Right lobe of liver (tissue), 6 donors: ENCODE data around the gene CDC123. TPM values are rescaled to one million over a fixed set of nuclear protein-coding genes. Genes with fewer than 3 reads are reported as not detected.

Experiments
- ATAC-seq, 4 donors: fragments of 200-7000 bp; cut with Tn5 transposase; one replicate each; pipeline ENCODE4 v1.9.1; 2020; ENCODE audit warnings: mild to moderate bottlenecking in 4 of 4, moderate library complexity in 4 of 4
- DNase-seq, 3 donors: peaks; one replicate each; pipeline ENCODE4 v3.0.0-alpha.2; 2020
- H3K27ac ChIP-seq, 3 donors: fragments of 200-600 bp; one replicate each; pipeline ENCODE4 v1.8.0; 2022
- H3K27me3 ChIP-seq, 2 donors: fragments of 200-600 bp; one replicate each; pipeline ENCODE4 v1.8.0; 2022
- H3K36me3 ChIP-seq, 4 donors: fragments of 200-600 bp; sonication (generic) in 1 of 4; one replicate each; pipeline versions ENCODE4 v1.5.1 to v1.8.0; 2017 to 2022; ENCODE audit warnings: control low read depth in 1 of 4
- H3K4me1 ChIP-seq, 4 donors: fragments of 200-600 bp; sonication (generic) in 1 of 4; one replicate each; pipeline versions ENCODE4 v1.5.1 to v1.8.0; 2017 to 2022; ENCODE audit warnings: control low read depth in 1 of 4
- H3K4me3 ChIP-seq, 3 donors: fragments of 200-600 bp; one replicate each; pipeline ENCODE4 v1.8.0; 2022
- H3K9me3 ChIP-seq, 4 donors: fragments of 200-600 bp; sonication (generic) in 1 of 4; one replicate each; pipeline versions ENCODE4 v1.5.1 to v1.8.0; 2017 to 2022; ENCODE audit warnings: control low read depth in 1 of 4
- CTCF ChIP-seq, 4 donors: fragments of 200-600 bp in 3 of 4; fragments of 450-650 bp in 1 of 4; IDR thresholded peaks; one replicate each; pipeline versions ENCODE4 v1.5.1 to v1.8.0; 2016 to 2022; ENCODE audit warnings: antibody characterized with exemption in 4 of 4, mild to moderate bottlenecking in 2 of 4
- POLR2A ChIP-seq: fragments of 450-650 bp; IDR thresholded peaks from one replicate; pipeline ENCODE4 v1.6.1; 2017; ENCODE audit warnings: antibody characterized with exemption, mild to moderate bottlenecking
- WGBS: methylation state at CpG from one replicate; pipeline ENCODE4 v1.1.6; 2018; ENCODE audit warnings: low coverage, low lambda C conversion rate; ENCODE audit not compliant: insufficient coverage; ENCODE audit errors: missing lambda C conversion rate; 5-methylcytosine and 5-hydroxymethylcytosine counted together
- intact Hi-C, 2 donors: fragments of 100-400 bp; cut with DNase I; formaldehyde crosslinking; loops; one replicate each; pipeline versions ENCODE4 v1.11.2 to v1.14.1; 2022
- total RNA-seq, 6 experiments: library from RNA; depleted of rRNA in 2 of 6; stranded (reverse); fragments of >200 nt in 2 of 6; fragmentation: NEBNext Ultra II Directional in 3 of 6; extraction: Animal tissue kit (Norgen Biotek cat#: 25700) in 3 of 6; gene quantifications; one replicate each; pipeline versions ENCODE4 v1.1.0 to v1.2.4, GENCODE V29; 2016 to 2023
- donor health status: DM: no; HTN: yes; CAD: no.
- donor health status: DM: no; HTN: no; CAD: no.
- donor health status: DM: no; HTN: no; CAD: no.
- donor health status: DM: no; HTN: yes; CAD: no.
- donor health status: DM: no; HTN: yes; CAD: no.

Gene CDC123
- total RNA-seq, 6 experiments from 2014 or later = 29.5 to 46.3 (median 33.0) TPM

GRCh38 chr10:12200850-12201249 is 4.9 kb downstream of the CDC123 start:
- DNase-seq (no peak), ATAC-seq (no peak)
- intact Hi-C loops = no loop called here
- no peaks in the 10 kb centered on the region for H3K27me3 ChIP-seq
- no peak overlapping the region for H3K4me3 ChIP-seq
- peaks cover 0 to 16% (median 0%) of the 10 kb centered on the region in 4 donors for H3K4me1 ChIP-seq
- H3K9me3 ChIP-seq = no peaks in the 10 kb centered on the region
- H3K27ac ChIP-seq = no peak overlapping the region
- TF ChIP-seq CTCF (IDR thresholded peaks at IDR 0.05) (no peak), POLR2A (no peak)
- peaks cover 0 to 34% (median 5%) of the 10 kb centered on the region in 4 donors for H3K36me3 ChIP-seq
- WGBS = 84% methylated on average over 3 of the region's 5 CpGs

GRCh38 chr10:12201543-12201942 is 5.6 kb downstream of the CDC123 start:
- no peak overlapping the region for H3K4me3 ChIP-seq

GRCh38 chr10:12202226-12202625 is 6.2 kb downstream of the CDC123 start:
- intact Hi-C loops = no loop called here
- ATAC-seq = no peak
- peaks cover 0 to 34% (median 5%) of the 10 kb centered on the region in 4 donors for H3K36me3 ChIP-seq

More at GRCh38 chr10:12201543-12201942, 5.6 kb downstream of the CDC123 start:
- peaks cover 0 to 15% (median 0%) of the 10 kb centered on the region in 4 donors for H3K4me1 ChIP-seq
- no peaks in the 10 kb centered on the region for H3K9me3 ChIP-seq
- intact Hi-C loops = no loop called here
- WGBS = 73% methylated on average over 3 of the region's 3 CpGs
- no peak for ATAC-seq
- DNase-seq = no peak
- peaks cover 0 to 34% (median 5%) of the 10 kb centered on the region in 4 donors for H3K36me3 ChIP-seq
- TF ChIP-seq POLR2A = no peak
- no peak overlapping the region for H3K27ac ChIP-seq
- H3K27me3 ChIP-seq = no peaks in the 10 kb centered on the region

GRCh38 chr10:12205082-12205481 is 9.1 kb downstream of the CDC123 start:
- Histone ChIP-seq H3K4me1 (no peaks in the 10 kb centered on the region), H3K9me3 (no peaks in the 10 kb centered on the region), H3K27ac (no peak overlapping the region), H3K27me3 (no peaks in the 10 kb centered on the region), H3K4me3 (no peak overlapping the region), H3K36me3 (peaks cover 3 to 41% (median 5%) of the 10 kb centered on the region in 4 donors)
- ATAC-seq (no peak), DNase-seq (no peak)
- intact Hi-C loops = no loop called here
- TF ChIP-seq CTCF (IDR thresholded peaks at IDR 0.05) (no peak), POLR2A (no peak)
- 86% methylated on average over 3 of the region's 3 CpGs for WGBS

More at GRCh38 chr10:12202226-12202625, 6.2 kb downstream of the CDC123 start:
- no peak for DNase-seq
- H3K27ac ChIP-seq = no peak overlapping the region
- H3K27me3 ChIP-seq = no peaks in the 10 kb centered on the region
- H3K9me3 ChIP-seq = no peaks in the 10 kb centered on the region
- WGBS = 85% methylated on average over 5 of the region's 5 CpGs
- peaks cover 0 to 9% (median 0%) of the 10 kb centered on the region in 4 donors for H3K4me1 ChIP-seq
- no peak overlapping the region for H3K4me3 ChIP-seq
- no peak for TF ChIP-seq POLR2A
- TF ChIP-seq CTCF (IDR thresholded peaks at IDR 0.05) = no peak

- Histone ChIP-seq H3K9me3 (no peaks in the 10 kb centered on the region), H3K4me3 (no peak overlapping the region), H3K27ac (no peak overlapping the region), H3K4me1 (no peaks in the 10 kb centered on the region), H3K36me3 (peaks cover 6 to 48% (median 11%) of the 10 kb centered on the region in 4 donors), H3K27me3 (no peaks in the 10 kb centered on the region)
- DNase-seq (no peak), ATAC-seq (no peak)
- TF ChIP-seq POLR2A (no peak), CTCF (IDR thresholded peaks at IDR 0.05) (no peak)
- intact Hi-C loops = no loop called here
- 79% methylated on average over 3 of the region's 3 CpGs for WGBS
These were observed 11.1 kb downstream of the CDC123 start for GRCh38 chr10:12207114-12207513.
